NCI-H526 (cell line): ENCODE results near the gene PSMD2.

Experiments used
- DNase-seq, 2 experiments: peaks; one replicate each; lab custom pipeline; 2025; lab: John Stamatoyannopoulos, UW

The PSMD2 gene

GRCh38 chr3:184317201-184317600 lies 18.2 kb downstream of the PSMD2 start:
- no peak for DNase-seq

GRCh38 chr3:184320104-184320445 lies 21.0 kb downstream of the PSMD2 start:
- DNase-seq, result no peak

- no peak for DNase-seq
Observed at GRCh38 chr3:184321666-184322065, 22.6 kb downstream of the PSMD2 start.

DNA sequence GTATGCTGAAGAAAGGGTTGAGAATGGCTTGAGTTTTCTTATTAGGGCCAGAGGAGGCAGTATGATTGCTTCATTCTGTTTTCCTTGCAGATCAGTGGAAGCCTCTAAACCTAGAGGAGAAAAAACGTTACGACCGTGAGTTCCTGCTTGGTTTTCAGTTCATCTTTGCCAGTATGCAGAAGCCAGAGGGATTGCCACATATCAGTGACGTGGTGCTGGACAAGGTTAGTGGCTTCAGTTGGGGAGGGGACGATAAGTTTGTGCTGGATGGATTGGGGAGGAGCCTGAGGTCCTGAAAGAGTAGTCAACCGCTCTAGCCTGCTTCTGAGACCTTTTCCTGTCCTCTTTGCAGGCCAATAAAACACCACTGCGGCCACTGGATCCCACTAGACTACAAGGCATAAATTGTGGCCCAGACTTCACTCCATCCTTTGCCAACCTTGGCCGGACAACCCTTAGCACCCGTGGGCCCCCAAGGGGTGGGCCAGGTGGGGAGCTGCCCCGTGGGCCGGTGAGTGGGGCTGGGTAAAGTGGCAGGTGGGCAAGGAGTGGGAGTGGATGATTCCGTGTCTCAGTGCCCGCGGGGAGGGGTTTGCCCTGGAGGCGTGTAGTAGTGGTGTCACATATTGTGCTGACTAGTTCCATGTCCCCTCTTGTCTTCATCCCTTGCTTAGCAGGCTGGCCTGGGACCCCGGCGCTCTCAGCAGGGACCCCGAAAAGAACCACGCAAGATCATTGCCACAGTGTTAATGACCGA lies 23.9 kb downstream of the PSMD2 start:
- no peak for DNase-seq

DNA sequence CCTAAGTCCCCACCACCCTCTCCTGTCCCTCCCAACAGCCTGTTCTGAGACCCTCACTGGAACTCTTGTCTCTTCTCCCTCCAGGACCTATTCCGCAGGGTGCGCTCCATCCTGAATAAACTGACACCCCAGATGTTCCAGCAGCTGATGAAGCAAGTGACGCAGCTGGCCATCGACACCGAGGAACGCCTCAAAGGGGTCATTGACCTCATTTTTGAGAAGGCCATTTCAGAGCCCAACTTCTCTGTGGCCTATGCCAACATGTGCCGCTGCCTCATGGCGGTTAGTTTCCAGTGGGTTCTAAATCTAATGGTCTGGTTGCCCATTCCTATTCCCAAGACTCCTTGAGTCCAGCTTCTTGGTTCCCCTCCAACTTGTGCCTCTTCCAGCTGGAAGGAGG lies 24.7 kb downstream of the PSMD2 start:
- DNase-seq, result no peak

DNA sequence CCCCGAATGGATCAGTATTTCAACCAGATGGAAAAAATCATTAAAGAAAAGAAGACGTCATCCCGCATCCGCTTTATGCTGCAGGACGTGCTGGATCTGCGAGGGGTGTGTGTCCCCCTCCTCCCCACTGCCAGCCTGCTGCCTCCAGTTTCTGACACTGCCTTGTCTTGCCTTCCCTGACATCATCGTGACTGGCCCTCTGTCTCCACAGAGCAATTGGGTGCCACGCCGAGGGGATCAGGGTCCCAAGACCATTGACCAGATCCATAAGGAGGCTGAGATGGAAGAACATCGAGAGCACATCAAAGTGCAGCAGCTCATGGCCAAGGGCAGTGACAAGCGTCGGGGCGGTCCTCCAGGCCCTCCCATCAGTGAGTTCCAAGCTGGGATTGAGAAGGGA lies 26.2 kb downstream of the PSMD2 start:
- DNase-seq, result no peak

DNA sequence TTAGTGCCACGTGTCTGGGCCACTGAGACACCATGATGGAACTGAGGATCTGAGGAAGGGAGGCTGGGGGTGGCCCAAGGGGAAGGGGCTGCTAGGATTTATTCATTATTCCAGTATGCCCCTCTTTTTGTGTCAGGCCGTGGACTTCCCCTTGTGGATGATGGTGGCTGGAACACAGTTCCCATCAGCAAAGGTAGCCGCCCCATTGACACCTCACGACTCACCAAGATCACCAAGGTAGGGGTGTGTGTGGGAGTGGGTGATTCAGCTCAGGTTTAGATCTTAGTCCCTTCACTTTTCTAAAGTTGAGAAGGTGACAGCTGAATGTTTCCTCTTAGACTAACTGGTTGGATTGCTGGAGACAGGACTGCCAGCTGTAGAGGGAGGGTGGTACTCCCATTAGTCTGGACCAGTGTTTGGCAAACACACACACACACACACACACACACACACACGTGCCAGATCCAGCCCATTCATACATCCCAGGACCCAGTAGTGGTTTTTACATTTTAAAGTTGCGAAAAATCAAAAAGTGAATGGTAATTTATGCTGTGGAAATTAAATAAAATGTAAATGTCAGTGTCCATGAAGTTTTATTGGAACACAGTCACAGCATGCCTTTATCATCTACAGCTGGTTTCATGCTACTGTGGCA lies 26.8 kb downstream of the PSMD2 start:
- no peak for DNase-seq

- DNase-seq, result no peak
Observed at GRCh38 chr3:184327171-184327570, 28.1 kb downstream of the PSMD2 start.

DNA sequence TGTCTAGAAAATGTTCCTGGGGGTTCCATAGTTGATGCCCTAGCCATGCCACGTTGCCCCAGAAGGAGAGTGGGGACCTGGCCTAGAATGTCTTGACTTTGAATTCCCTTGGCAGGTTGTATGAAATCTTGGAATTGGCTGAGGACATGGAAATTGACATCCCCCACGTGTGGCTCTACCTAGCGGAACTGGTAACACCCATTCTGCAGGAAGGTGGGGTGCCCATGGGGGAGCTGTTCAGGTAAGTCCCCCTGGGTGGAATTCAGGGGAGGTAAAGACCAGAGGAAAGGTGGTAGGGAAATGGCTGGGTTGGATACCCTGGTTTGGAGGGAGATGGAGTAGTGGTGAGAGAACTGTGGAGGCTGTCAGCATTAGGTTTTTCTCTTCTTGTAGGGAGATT lies 29.5 kb downstream of the PSMD2 start:
- no peak for DNase-seq

DNA sequence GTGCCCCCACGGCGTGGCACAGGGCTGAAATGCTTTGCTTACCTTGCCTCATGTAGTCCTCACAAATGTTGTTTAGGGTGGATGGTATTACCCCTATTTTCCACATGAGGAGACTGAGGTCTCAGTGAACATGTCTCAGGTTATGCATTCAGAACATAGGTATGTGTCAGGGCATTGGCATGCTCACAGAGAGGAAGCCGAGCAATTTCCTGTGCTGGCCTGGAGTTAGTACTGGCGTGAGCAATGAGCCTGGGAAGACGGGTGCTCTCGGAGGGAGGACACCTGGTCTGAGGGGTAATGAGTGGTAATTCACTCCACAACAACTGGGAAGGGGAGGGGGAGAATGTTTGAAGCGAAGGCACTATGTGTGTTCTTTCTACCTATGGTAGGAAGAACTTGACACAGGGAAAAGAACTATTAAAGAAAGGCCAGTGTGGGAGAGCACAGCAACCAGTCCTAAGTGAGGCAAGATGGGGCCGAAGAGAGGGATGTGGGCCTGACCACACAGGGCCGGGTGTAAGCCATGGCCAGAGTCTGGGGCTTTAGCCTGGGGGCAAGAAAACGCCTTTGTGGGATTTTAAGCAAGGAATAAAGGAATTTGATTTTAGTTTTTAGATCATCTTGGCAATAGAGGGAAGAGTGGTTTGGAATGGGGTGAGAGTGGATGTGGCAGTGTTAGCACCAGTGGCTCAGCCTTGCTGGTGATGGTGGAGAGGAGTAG lies 33.5 kb downstream of the PSMD2 start:
- DNase-seq, result no peak

DNA sequence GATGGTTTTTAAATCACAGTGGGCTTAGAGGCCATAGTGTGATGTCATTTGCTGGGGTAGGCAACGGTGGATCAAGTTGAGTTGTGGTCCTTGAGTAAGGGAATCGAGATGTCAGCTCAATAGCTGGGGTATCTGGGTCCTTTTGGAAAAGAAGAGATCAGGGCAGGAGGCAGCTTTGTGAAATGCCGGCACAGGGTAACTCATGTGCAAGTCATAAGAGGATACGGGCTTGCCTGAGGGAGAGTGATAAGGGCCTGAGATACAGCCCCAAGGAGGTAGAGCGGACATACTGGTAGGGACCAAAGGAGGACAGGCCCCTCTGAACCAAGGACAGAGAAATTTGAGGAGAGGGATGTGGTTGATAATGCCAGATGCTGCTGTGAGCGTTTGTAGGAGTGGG lies 34.1 kb downstream of the PSMD2 start:
- DNase-seq, result no peak

GRCh38 chr3:184333700-184334099 lies 34.7 kb downstream of the PSMD2 start:
- no peak for DNase-seq

GRCh38 chr3:184334470-184335158 lies 35.6 kb downstream of the PSMD2 start:
- DNase-seq, result no peak

DNA sequence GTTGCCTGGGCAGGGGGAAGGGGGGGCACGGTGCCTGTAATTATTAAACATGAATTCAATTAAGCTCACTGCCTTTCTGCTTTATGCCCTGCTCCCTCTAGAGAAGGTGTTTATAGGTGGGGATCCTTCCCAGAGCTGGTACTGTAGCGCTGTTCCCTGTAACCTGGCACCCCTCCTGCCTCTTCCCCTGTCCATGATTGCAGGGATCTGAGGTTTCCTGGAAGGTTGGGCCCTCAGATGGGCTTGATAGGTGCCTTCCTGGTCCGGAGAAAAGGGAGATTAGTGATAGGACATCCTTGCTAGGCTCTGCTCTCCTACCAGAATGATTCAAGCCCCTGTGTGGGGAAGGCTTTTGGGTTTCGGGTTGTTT lies 36.2 kb downstream of the PSMD2 start:
- DNase-seq, result no peak

DNA sequence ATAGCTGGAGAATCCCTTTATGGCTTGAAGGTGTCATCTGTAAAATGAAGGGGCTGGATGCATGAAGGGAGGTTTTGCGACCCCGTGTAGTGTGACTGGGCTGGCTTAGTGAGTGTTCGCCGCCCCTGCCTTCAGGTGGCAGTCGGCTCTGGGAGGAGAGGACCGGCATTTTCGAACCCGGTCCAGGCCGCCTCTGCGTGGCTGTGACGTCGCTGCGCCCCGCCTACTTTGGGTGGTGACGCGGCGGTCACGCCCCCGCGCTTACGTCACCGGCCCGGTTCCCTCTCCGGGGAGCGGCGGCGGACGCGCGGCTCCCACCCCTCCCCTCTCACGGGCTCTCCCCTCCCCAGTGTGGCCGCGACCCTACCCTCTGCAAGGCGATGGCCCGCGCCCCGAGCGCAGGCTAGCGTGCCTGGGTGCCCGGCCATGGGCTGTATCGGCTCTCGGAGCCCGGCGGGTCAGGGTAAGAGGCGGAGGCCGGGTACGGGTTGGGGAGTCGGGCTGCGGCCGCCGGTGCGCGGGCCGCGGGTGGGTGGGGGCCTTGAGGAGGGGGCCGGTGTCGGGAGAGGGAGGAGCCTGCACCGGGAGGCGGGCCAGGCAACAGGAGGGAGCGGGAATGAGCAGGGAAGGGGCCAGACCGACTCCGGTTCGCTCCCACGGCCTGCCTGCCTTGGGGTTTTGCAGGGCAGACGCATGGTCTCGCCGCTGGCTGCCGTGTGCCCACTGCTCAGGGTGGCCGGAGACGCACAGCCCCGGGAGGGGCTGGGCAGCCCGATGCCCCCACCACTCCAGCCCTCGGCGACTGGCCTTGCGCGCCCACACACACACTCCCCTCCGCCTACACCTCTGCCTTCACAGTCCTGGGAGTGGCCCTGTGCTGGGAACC lies 36.9 kb downstream of the PSMD2 start:
- DNase-seq, result peak; percentile 35 to 89

- peak in 1 of 2 experiments; percentile 51 for DNase-seq
Observed at GRCh38 chr3:184336547-184337398, 37.7 kb downstream of the PSMD2 start.

- no peak for DNase-seq
Observed at GRCh38 chr3:184337399-184337714, 38.3 kb downstream of the PSMD2 start, which contains the start of gene FAM131A. Gene FAM131A, plus strand, starts transcription at chr3:184337600. Its CDS starts 31 bp downstream, at chr3:184337631.

GRCh38 chr3:184337981-184338380 lies 38.9 kb downstream of the PSMD2 start:
- DNase-seq, result no peak

- peak; percentile 77 to 89 for DNase-seq
Observed at GRCh38 chr3:184338511-184338945, 39.5 kb downstream of the PSMD2 start.

- DNase-seq, result peak; percentile 51 to 71
Observed at GRCh38 chr3:184339001-184339400, 40.0 kb downstream of the PSMD2 start.
